NCI-H1092 treated with DMSO at 0.1 percent for 48 hours (cell line): ENCODE results near the gene PDCL3.

Experiments used
- DNase-seq: peaks from one replicate; lab custom pipeline; 2025; lab: John Stamatoyannopoulos, UW

Gene PDCL3

DNA sequence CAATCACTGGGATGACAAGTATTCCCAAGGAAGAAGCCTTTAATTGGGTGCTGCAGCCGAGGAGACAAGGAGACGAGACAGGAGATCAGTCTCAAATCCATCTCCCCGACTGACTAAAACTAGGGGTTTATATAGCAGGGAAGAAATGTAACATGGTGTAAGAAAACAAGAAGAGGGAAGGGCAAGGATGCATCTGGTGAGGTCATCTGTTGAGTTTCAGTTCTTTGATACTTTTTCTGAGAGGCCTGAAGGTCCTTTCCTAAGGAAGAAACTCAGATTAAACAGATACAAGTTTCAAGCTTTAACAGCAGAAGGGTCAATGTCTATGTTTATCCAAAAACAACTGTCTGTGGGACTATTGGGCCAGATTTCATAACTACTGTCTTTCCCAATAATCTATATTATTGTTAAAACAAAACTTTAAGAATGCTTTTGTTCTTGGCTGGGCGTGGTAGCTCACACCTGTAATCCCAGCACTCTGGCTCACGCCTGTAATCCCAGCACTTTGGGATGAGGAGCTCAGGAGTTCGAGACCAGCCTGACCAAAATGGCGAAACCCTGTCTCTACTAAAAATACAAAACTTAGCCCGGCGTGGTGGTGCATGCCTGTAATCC is 2.5 kb upstream of the PDCL3 start:
- DNase-seq = no peak

DNA sequence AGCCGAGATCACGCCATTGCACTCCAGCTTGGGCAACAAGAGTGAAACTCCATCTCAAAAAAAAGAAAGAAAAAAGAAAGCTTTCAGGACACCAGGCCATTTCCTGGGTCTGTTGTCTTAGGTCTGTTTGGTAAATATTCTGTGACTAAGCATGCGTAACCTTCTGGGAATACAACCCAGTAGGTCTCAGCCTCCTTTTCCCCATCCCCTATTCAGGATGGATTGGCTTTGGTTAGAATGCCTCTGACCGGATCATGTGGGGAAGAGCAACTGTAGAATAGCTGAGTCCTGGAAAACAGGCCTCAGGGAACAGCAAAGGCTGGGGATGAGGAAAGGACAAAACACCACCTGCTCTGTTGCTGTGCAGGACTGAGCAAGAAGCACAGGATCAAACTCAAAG is 1.6 kb upstream of the PDCL3 start:
- DNase-seq = no peak

GRCh38 chr2:100563407-100564247 is 834 bp downstream of the PDCL3 start:
- DNase-seq = no peak

DNA sequence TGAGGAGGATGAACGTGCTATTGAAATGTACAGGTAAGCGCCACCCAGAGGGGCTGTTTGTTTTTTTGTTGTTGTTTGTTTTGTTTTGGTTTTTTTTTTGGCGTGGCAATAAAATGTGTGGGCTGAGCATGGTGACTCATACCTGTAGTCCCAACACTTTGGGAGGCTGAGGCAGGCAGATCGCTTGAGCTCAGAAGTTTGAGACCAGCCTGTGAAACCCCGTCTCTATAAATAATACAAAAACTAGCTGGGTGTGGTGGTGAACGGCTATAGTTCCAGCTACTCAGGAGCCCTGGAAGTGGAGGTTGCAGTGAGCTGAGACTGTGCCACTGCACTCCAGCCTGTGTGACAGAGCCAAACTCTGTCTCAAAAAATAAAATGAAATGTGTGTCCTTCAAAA is 6.2 kb downstream of the PDCL3 start:
- DNase-seq = no peak

DNA sequence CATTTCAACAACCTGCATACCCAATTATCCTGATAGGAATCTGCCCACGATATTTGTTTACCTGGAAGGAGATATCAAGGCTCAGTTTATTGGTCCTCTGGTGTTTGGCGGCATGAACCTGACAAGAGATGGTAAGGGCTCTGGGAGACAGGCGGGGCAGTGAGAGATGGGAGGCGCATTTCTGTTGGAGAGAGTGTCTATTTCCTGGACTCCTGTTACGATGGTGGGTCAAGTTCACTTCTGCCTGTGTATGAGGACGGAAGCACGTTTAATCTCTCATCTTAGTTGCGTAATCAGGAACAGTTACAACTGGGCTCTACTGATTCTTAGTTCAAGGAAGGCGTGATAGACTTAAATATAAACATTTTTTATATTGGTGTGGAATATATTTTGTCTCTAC is 8.9 kb downstream of the PDCL3 start:
- no peak for DNase-seq

GRCh38 chr2:100577777-100578176 is 15.0 kb downstream of the PDCL3 start:
- DNase-seq = no peak

GRCh38 chr2:100580367-100581276 is 17.8 kb downstream of the PDCL3 start:
- DNase-seq = no peak

DNA sequence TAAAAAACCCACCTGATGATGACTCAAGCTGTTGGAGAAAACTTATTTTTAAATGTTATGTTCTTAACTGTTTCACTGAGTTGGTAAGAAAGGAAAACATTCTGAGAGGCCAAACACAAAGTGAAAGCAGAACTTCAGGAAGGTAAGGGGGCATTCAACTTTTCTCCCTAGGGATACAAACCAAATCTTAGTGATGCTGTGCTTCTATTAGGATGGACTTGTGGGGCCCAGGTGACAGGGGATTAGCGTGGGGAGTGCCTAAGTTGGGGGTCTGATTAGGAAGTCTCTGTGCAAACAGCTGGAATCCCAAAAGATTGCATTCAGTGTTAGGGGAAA is 18.5 kb downstream of the PDCL3 start:
- no peak for DNase-seq

GRCh38 chr2:100584816-100585215 is 22.0 kb downstream of the PDCL3 start:
- no peak for DNase-seq

DNA sequence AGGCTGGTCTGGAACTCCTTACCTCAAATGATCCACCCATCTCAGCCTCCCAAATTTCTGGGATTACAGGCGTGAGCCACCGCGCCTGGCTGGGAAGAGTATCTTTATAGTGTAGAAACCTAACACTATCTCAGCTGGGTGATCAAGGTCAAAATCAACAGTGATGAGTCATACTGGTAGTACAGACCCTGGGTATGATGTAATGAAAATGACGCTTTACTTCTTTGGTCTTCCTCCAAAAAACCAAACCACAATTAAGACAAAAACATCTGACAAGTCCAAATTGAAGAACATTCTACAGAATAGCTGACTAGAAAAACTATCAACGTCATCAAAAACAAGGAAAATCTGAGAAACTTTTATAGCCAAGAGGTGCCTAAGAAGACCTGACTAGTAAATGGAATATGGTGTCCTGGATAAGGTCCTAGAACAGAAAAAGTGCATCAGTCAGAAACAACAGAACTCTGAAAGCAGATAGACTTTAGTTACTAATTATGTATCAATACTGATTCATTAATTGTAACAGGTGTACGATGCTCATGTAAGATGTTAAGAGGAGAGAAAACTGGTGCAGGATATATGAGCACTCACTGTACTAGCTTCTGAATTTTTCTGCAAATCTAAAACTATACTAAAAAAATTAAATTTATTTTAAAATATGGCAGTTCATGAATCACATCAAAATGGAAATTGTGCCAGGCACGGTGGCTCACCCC is 25.4 kb downstream of the PDCL3 start:
- no peak for DNase-seq

DNA sequence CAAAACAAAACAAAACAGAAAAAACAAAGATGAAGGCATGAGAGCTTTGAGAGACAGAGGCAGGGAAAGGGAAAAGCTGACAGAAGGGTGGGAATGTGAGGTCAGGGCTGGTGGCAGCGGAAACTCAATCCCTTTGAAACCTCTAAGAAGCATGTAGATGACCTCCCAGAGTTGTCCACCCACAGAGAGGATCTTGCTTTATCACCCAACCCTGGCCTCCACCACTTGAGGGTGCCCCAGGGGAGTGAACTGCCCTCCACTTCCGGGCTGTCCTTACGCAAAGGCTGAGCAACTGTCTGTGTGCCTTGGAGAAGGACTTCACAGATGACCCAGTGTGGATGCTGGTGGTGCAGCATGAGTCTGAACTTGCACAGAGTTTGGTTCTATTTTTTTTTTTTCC is 26.7 kb downstream of the PDCL3 start:
- DNase-seq = no peak

DNA sequence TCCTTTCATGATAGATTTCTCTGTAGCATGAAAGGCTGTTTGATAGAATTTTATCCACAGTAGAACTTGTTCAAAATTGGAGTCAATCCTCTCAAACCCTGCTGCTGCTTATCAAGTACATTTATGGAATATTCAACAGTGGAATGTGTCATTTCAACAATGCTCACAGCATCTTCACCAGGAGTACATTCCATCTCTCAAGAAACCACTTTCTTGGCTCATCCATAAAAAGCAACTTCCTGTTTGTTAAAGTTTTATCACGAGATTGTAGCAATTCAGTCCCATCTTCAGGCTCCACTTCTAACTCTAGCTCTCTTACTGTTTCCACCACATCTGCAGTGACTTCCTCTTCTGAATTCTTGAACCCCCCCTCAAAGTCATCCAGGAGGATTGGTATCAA is 29.4 kb downstream of the PDCL3 start:
- DNase-seq = no peak

DNA sequence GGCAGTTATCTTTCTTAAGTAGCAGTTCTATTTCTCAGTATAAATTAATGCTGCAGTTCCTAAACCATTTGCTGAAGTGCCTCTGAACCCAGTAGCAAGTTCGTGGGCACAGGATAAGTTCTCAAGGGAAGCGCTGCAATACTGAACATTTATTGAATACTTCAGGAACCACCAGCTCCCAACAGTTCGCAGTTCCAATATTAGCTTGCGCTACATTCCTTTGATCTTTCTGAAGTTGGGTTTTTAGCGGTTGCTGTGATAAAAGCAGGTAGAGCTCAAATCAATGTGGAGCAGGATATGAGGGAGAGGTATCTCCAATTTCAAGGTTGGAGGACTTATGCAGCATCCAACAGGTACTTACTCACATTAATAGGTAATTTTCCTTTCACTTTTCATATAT is 33.7 kb downstream of the PDCL3 start:
- no peak for DNase-seq

GRCh38 chr2:100599566-100599965 is 36.8 kb downstream of the PDCL3 start:
- no peak for DNase-seq

DNA sequence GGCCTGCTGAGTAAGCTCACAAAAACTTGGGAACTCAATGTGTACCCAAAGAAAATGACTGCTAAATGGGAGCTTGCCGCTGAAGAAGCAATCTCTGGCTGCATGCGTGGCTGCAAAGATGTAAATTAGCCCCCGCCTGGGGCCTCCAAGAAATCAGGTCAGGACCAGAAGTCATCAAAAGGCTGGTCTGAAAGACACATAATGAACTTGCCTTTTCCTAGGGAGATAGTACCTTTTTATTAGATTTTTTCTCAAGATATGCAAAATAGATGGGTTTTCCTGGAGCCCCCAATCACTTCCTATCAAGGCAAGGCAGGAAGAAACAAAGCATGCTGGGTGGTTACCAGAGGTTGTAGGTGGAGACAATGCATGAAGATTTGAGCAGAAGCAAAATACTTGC is 38.9 kb downstream of the PDCL3 start:
- DNase-seq = no peak

DNA sequence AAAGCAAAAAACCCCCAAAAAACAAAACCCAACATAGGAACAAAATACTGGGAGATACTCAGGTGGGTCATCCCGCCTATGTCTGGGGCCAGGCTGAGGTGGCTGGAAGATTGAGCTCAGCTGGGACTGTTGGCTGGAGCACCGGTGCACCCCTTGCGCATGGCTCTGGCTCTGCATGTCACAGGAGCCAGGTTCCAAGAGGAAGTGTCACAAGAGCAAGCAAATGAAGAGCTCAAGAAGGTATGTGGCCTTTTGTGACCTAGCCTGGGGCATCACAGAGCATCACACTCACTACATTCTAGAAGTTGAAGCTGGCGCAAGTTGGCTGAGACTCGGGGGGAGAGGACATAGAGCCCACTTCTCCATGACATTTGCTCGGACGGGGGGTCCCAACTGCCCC is 40.6 kb downstream of the PDCL3 start:
- DNase-seq = no peak

- DNase-seq = no peak
These were observed 41.3 kb downstream of the PDCL3 start for GRCh38 chr2:100603948-100604633.

DNA sequence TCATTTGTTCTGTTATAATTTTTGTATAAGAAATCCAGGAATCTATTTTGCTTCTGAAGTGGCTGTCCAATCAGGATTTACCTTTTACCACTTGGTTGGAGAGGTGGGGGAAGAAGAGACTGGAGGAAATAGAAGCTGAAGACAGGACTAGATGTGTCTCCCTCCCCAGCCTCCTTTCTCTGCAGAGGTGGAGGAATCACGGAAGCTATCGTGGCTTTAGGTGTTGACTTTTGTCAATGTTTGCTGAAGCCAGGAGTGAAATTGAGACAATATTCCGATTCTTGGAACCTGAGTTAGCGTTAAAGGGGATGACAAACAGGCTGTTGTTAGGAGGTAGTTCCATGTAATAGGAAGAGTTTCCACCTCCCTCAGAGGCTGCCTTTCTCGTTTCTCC is 43.5 kb downstream of the PDCL3 start:
- DNase-seq = no peak

DNA sequence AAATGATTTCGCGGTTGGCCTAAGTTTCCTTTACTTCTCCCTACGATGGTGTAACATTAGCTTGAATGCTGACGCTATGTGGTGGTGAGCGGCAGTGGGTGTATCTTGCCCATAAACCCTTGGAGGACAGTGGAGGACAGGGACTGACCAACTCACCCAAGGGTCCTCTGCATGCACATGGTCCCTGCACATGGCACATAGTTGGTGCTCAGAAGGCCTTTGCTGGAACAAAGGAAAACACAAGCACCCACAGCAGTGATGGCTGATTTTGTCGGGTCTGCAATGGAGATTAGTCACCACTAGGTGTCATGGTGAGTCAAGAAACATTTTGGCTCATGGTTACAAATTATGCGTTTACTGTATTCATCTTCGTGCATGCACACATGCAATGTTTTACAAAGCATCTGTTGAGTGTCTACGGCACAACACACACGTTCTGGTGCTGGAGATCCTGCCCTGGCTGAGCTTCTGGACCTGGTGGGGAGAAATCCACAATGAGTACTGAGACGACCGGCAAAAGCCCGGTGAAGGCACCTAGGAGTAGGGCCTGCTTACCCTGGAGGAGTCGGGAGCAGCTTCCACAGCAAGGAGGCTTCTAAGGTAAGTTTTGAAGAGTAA is 44.0 kb downstream of the PDCL3 start:
- peak; percentile 37 for DNase-seq

- peak; percentile 34 for DNase-seq
These were observed 47.6 kb downstream of the PDCL3 start for GRCh38 chr2:100610381-100610831.
